Activated CD4-positive, alpha-beta T cell treated with anti-CD3 and anti-CD28 coated beads, Interleukin-2, amount 50 U/mL, for 4 hours (primary cell): ENCODE data around the gene VPS13A.

ENCODE experiments used
- DNase-seq, 2 experiments: peaks; one replicate each; pipeline ENCODE4 v3.0.0-alpha.2; 2020

VPS13A gene

DNA sequence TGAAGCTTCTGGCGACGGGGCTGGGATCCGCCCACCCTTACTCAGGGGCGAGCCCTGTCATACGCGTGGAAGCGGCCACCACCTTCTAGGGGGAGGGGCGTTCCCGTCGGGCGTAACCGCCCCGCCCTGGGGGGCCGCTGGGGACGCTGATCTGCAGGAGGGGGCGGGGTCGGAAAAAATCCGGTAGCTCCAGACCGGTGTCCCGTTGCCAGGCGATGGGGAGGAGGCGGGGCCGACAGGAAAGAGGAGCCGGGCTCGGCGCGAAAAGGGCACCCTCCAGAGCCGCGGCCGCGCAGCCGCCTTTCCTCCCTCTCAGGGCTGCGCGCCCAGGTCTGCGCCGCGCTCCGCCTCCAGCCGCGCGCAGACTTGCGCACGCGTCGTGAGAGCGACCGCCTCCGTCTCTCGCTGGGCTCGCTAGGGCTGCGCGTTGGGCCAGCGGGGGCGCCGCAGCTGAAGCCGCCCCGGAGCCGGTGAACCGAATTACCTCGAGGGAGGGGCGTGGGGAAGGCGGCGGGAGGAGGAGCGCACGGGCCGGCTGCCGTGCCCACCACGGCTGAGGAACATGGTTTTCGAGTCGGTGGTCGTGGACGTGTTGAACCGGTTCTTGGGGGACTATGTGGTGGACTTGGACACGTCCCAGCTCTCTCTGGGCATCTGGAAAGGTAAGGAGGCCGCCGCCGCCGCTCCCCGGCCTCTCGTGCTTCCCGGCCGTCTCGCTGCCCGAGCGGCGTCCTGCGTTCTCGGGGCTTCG lies at the start of gene VPS13A:
Gene VPS13A (plus strand): TSS at position 392 of the 751 bp plus-strand sequence. CDS start 171 bp downstream, at position 563.
- DNase-seq: peak; percentile 82 to 87

DNA sequence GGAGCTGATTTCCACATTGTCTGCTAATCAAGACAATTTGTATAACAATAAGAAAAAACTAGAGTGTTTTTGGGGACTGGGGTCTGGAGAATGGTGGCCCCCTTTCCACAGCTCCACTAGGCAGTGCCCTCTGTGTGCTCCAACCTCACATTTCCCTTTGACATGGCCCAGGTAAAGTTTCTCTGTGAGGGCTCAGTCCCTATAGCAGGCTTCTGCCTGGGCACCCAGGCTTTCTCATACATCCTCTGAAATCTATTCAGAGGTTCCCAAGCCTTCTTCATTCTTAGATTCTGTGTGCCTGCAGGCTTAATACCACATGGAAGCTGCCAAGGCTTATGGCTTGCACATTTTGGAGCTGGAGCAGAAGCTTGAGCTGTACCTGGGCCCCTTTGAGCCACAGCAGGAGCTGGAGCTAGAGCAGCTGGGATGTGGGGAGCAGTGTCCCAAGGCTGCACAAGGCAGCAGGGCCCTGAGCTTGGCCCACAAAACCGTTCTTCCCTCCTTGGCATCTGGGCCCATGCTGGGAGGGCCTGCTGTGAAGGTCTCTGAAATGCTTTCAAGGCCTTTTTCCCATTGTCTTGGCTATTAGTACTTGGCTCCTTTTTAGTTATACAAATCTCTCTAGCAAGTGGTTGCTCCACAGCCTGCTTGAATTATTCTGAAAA lies 49.1 kb upstream of the VPS13A start:
- DNase-seq: no peak

DNA sequence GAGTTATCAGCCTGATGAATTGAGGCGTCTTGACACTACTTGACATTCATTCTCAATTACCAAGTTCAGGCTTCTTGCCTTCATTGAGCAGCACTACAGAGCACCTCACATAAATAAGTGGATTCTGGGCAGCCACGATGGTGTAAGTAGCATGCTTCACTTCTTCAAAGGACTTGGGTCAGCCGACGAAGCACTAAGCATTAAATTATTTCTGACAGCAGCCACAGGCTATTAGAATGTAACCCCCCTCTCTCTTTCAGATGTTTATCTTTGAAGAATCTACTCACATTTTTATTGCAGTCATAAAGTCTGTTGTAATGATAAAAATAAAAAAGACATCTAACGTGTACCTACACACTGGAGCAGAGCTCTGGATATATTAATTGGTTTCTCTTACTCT lies 45.9 kb upstream of the VPS13A start:
- no peak for DNase-seq

DNA sequence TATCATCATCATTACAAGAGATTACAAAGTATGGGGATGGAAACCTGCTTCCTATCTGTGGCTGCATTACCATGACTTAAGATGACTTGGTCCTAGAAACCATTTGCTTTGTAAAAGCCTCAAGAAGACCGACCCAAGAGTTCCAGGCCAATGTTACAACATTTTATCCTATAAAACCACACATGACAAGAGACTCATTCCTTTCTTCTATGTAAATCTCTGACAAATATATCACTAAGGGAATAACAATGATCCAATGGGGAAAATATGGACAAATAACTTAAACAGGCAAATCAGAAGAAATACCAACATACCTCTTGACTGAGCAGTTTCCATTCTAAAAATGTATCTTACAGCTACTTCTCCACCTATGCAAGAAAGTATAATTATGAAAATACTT lies 44.3 kb upstream of the VPS13A start:
- DNase-seq: no peak

DNA sequence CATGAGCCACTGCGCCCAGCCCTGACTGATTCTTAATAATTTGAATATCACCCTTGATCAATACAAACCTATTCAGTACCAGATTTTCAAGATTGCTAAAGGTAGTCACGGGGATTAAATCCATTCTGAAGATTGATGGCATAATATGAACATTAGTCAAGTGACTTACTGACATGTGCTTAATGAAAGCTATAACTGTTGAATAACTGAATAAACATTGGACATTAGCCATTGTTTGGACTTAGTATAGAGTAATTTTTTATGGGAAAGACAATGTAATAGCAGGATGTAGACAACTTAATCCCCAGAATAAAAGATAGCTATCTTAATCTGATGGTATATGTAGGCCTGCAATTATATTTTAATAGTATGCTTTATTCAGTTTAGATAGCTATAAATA lies 35.0 kb upstream of the VPS13A start:
- no peak for DNase-seq

DNA sequence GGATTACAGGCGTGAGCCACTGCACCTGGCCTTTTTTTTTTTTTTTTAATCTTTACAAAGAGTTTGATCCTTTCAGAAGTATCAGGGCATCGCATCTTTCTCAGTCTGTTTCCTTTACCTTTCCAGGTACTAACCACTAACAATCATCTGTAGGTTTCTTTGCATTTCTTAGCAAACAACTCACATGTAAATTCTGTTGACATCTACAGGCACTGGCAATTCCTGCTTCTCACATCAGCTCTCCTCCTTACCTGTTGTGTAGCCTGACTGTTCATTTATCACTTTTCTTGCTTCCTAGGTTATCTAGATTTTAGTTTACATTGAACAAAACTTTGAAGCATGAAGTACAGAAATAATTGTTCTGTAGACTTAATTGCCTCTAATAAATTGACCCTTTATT lies 27.5 kb upstream of the VPS13A start:
- DNase-seq: no peak

DNA sequence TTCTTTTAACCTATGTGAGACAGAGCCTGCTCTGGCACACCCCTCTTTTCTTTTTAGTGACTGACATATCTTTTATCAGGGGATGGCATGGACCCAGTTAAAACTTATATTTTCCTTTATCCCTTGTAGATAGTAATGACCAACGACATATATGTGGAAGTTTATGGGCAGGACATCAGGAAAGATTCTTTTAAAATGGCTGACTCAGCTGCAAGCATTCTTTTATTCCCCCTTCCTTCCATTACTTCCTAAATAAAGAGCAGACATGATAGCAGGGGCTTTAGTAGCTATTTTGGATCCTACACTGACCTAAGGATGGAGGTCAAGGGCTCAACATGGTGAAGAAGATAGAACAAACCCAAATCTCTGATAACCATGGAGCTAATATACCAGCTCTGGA lies 25.0 kb upstream of the VPS13A start:
- DNase-seq: no peak

DNA sequence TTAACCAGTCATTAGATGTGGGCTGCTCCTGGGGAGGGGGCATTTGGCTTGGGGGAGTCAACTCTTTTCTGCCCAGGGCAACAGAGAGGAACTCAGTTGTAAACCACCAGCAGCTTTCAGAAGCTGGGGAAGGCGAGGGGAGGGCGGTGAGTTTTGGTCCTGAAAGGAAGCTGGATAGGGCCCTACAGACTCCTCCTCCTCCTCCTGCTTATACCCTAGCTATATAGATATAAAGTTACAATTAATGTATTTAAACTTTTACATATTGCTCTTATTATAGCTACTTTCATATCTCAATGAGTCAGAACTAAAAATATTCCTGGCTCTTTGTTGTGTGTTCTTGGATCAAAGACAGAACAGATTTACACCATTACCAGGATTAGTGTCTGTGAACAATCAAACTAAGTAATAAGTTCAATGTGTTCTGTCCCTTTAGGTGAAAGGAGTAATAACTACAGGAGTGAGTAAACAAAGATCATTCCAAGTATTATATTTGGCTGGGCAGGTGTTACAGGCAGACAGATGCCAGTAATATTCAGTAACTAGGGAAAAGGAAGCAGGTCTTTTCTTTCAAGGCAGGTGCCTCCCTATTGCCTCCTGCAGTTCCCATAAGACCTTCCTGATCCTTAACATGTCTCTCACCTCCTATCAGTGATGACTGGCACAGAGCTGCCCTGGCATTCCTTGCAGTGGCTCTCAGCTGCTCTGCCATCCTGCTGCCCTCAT lies 20.5 kb upstream of the VPS13A start:
- no peak for DNase-seq

DNA sequence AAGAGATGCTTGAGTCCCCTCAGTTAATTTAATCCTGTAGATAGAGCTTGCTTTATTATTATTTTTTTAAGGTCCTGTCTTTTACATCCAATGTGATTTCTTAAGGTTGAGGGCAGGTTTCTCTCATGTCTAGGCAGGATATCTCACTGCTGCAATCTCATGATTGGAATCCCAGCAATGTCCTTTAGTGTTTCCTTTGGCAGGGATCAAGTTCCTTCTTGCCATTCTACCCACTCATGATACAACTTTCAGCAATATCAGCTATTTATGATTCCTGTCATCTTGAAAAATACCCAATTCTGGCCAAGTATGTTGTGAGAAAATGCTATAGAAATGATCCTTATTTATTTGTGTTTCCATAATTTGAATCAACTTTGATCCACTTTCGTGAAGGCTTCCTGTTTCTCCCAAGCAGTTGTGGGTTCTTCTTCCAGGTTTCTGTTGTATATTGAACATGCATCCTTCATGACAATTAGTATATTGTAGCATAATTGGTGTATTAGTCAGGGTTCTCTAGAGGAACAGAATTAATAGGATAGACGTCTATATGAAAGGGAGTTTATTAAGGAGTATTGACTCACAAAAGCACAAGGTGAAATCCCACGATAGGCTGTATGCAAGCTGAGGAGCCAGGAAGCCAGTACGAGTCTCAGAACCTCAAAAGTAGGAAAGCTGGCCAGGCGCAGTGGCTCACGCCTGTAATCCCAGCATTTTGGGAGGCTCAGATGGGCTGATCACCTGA lies 18.4 kb upstream of the VPS13A start:
- DNase-seq: no peak

DNA sequence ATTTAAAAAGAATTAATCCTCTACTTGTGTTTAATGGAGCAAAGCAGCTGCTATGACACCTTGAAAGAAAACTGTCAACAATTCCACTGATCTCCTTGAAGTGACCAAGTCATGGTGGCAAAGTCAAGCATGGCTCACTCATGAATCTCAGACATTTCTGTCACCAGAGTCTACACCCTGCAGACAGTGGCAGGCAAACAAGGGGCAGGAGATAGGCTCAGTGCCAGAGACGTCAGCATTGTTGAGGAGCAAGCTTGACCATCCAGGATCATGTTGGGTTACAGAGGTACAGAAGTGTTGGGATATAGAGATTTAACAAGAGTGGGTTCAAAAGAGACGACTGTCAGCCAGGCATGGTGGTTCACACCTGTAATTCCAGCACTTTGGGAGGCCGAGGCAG lies 16.1 kb upstream of the VPS13A start:
- DNase-seq: no peak

DNA sequence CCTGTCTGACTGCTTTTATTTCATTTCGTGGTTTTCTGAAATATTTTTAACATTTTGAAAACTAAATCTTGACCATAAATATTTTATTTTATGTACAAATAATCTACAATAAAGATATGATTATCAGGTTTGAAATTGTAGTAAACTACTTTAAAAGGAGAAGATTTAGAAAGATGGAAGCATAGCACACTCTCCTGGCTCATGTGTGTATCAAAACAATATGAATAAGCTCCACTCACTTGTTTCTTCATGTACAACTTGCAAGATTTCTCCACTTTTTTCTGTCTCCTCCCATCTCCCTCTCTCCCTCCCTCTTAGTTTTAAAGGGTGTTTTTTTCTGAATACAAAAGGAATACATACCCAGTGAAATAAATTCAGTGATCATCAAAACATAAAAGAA lies 15.4 kb upstream of the VPS13A start:
- DNase-seq: no peak

DNA sequence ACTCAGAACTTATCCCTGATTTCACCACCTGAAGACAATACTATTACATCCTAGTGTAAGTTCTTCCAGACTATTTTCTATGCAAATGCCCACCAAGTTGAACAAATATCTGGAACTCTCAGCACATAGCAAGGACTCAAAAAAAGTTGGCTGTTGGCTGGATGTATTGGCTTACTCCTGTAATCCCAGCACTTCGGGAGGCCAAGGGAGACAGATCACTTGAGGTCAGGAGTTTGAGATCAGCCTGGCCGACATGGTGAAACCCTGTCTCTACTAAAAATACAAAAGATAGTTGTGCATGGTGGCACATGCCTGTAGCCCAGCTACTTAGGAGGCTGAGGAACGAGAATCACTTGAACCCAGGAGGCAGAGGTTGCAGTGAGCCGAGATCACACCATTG lies 15.0 kb upstream of the VPS13A start:
- DNase-seq: no peak

DNA sequence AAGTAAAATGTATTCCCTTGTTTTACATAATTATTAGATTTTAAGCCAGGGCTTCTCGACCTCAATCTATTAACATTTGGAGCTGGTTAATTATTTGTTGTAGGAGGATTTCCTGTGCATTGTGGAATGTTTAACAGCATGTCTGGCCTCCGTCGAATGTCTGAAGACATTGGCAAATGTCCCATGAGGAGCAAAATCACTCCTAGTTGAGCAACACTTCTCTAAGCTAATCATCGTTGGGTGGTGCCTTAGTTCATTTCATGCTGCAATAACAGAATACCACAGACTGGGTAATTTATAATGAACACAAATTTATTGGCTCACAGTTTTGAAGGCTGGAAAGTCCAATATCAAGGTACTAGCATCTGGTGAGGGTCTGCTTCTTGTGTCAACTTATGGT lies 13.4 kb upstream of the VPS13A start:
- DNase-seq: no peak

DNA sequence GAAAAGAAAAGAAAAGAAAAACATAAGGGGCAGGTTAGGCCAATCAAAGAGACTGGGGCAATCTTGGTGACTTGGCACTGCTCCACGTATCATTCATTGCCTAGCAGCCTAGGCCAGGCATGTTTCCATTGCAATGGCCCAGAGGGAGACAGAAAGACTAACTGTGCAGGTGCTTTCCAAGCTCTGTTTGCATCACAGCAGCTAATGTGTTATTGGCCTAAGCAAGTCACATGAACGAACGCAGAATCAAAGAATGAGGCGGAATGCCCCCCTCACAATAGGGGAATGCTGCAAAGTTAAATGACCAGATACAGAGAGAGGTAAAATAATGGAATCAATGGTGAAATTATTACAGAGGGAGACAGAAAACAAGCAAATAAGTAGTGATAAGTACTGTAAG lies 11.1 kb upstream of the VPS13A start:
- DNase-seq: no peak

DNA sequence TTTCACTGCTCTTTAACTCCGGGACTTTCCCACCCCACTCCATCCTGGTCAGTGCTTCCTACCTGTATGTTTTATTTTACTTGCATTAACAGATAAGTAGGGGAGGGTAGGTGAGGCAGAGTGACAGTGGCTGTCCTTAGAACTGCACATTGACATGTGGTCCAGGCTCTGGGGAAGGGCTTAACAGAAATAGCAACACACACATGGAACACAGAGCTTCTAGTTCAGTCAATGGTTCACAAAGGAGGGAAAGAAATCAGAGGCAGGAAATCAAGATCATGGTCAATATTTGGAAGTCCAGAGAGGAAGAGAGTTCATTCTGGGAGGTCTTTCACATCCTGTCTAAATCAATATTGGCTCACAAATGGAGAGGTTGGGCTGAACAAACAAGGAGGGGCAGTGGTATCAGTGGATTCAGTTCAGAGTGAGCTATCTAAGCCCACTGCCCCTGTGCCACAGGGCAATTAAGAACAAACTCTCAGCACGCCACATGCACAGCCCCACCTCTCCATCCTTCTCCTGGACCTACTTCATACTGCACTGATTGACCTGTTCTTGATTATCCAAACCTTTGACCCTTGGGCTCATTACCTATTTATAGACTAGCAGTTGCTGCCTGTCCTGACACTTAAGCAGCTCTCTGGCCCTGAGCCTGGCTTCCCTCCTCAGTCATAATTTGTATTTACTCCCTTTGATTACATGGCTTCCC lies 6.2 kb upstream of the VPS13A start:
- DNase-seq: no peak

DNA sequence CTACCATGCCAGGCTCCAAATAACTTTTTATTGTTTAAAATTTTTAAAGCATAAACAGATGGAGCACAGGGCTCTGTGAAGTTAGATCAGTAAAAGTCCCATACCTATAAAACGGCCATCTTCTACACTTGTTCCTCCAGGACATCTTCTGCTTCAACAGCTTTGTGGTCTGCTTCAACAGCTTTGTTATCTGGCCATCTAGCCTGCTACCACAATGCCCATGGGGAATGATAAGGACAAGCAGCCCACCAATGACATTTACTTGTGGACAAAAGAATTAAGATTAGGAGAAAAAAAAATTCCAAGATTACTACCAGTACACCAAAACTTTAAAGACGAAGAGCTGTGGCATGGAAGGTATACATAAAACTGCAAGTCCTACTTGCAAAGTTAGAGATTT lies 2.2 kb upstream of the VPS13A start:
- DNase-seq: no peak

DNA sequence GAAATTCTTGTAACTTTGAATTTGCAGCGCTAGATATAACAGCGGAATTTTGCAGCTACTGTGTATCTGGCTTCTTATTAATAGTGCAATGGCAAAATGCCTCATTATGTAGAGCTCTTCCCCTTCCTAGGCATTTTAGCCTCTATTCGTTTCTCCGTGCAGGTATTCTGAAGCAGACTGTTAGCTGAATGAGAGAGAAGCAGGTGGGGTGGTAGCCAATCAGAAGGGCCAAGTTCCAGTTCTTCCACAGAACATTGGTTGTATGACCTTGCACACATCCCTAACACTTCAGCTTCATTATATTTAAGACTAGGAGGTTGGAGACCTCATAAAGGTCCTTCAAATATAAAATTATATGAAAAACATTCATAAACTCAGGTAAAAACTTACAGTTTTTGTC lies 1.2 kb upstream of the VPS13A start:
- DNase-seq: no peak

DNA sequence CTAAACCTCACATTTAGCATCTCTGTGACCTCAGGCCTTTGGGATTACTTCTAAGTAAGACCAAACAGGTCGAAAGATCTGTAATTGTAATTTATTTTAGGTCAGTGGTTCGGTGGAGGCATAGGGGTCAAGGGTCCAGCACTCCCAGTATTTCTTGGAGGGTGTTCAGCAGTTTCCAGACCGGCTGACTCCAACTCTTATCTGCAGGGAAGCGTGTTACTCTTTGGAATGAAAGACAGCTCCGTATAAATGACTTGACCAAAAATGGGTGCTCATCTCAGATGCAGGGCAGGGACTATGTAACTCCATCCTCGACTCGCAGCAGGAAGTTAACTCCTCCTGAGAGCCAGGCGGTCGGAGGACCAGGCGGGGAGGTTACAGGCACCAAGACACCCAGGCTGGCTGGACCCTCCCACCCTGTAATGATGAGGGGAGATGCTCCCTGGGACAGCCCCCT lies 620 bp upstream of the VPS13A start:
- no peak for DNase-seq

DNA sequence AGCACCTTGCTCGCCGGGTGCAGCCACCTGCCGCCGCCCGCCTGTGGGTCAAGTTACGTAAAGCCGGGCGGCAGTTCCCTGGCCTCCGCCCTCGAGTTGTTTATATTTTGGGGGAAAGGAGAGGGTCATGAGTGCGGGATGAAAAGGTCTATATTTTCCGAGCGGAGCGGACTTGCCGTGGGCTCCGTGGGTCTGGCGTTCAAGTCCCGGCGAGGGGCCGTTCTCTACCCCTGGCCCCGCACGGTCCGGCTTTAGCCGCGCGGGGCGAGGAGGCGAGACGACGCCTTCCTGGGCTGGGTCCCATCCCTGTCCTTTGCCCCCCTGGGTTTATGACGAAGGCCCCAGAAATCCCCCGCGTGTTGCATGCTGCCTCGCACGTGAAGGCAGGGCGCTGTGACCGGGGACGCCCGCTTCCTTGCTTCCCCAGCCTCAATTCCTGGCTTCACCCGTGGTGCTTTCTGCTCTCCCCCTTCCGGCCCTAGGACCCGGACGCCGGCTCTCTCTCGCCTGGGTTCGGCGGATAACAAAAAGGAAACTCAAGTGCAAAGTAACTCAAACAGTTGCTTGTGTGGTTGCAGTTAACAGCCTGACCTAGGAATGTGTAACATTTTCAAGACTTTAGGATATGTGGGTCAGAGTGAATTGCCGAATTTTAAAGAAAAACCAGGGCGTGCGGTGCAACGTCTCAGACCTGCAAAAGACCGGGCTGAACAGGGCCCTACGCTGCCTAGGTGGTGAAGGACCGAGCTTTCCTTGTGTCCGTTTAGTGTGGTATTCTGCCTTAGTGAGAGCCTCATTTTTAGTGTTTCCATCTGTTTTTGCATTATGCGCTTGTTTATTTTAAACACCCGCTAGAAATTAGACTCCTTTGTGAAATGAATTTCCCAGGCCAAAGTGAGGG lies 810 bp downstream of the VPS13A start:
- peak; percentile 39 to 41 for DNase-seq

DNA sequence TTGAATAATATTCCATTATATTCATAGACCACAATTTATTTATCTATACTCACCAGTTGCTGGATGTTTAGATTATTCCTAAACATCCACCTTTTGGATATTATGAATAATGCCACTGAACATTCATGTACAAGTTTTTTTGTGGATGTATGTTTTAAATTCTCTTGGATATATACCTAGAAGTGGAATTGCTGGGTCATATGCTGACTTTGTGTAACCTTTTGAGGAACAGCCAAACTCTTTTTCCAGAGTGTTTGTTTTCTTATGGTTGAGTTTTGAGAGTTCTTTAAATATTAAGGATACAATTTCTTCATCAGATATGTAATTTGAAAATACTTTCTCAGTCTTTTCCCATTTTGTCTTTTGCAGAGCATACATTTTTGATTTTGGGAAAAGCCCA lies 2.7 kb downstream of the VPS13A start:
- DNase-seq: no peak

DNA sequence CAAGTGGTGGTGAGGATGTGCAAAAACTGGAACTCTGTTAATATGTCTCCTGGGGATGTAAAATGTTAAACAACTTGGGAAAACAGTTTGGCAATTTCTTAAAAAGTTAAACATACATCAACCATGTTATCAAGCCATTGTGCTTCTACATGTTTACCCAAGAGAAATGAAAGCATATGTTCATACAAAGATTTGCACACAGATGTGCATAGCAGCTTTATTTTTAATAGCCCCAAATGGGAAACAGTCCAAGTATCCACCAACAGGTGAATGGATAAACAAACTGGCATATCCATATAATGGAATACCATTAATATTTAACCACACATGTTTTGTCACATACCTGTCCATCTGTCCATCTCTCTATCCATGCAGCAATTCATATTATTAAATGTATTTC lies 6.2 kb downstream of the VPS13A start:
- no peak for DNase-seq

DNA sequence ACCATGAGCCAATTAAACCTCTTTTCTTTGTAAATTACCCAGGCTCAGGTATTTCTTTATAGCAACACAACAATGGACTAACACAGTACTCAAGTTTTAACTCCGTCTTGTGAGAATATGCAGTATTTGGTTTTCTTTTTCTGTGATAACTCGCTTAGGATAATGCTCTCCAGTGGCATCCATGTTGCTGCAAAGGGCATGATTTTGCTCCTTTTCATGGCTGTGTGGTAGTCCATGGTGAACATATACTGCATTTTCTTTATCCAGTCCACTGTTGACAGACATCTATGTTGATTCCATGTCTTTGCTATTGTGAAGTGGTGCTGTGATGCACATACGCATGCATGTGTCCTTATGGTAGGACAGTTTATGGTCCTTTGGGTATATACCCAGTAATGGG lies 10.9 kb downstream of the VPS13A start:
- DNase-seq: no peak
